IMR-90 (cell line): ENCODE data around the gene SETX. TPM values are rescaled to one million over a fixed set of nuclear protein-coding genes. Genes with fewer than 3 reads are reported as not detected.
A peak's percentile ranks its signal among the peaks of the same experiment; 100 is the strongest.

Experiments used
- ATAC-seq: fragments of 200-7000 bp; cut with Tn5 transposase; 2 replicates; pipeline ENCODE4 v1.9.1; 2020; ENCODE audit warnings: low read depth, mild to moderate bottlenecking, moderate library complexity
- BruUV-seq: library from RNA; stranded (reverse); fragments of 400-500 nt; replicated peaks from 2 replicates; lab custom pipeline; 2021; lab: Mats Ljungman, UMichigan
- CTCF ChIA-PET: fragments of 300-600 bp; formaldehyde crosslinking; extraction: SDS; loops from one replicate; lab custom pipeline; 2021; ENCODE audit warnings: antibody characterized with exemption; lab: Yijun Ruan, JAX
- POLR2A ChIA-PET: fragments of 300-600 bp; sonication (Branson Sonifier 250); formaldehyde crosslinking; loops from one replicate; lab custom pipeline; 2022; ENCODE audit warnings: antibody characterized with exemption; ENCODE audit not compliant: unreplicated experiment; lab: Charles Lee
- DNase-seq: peaks from one replicate; pipeline ENCODE4 v3.0.0; 2013
- H2AFZ ChIP-seq: replicated peaks from 2 replicates; pipeline ENCODE3; 2013; ENCODE audit warnings: low read length, mild to moderate bottlenecking; ENCODE audit not compliant: poor library complexity
- H2AK5ac ChIP-seq: 2 replicates; pipeline ENCODE4 v1.6.1; 2013; ENCODE audit warnings: low read depth, low read length, inconsistent platforms
- H2AK9ac ChIP-seq: replicated peaks from 2 replicates; pipeline ENCODE3; 2013; ENCODE audit warnings: mild to moderate bottlenecking, low read depth, low read length, moderate library complexity; ENCODE audit not compliant: poor library complexity
- H2BK120ac ChIP-seq: 2 replicates; pipeline ENCODE4 v1.6.1; 2013; ENCODE audit warnings: low read depth, low read length, inconsistent platforms
- H2BK15ac ChIP-seq: 3 replicates; pipeline ENCODE4 v1.6.1; 2013; ENCODE audit warnings: low read depth, low read length, inconsistent platforms
- H2BK20ac ChIP-seq: 2 replicates; pipeline ENCODE4 v1.6.1; 2013; ENCODE audit warnings: low read depth, mild to moderate bottlenecking, inconsistent platforms, low read length, moderate library complexity
- H2BK5ac ChIP-seq: 2 replicates; pipeline ENCODE4 v1.6.1; 2013; ENCODE audit warnings: mild to moderate bottlenecking, low read depth, low read length, inconsistent platforms; ENCODE audit not compliant: poor library complexity, severe bottlenecking
- H3K14ac ChIP-seq: replicated peaks from 2 replicates; pipeline ENCODE4 v1.6.1; 2013; ENCODE audit warnings: low read depth, low read length, inconsistent platforms
- H3K18ac ChIP-seq: 2 replicates; pipeline ENCODE4 v1.6.1; 2013; ENCODE audit warnings: low read depth, low read length, control low read depth
- H3K23ac ChIP-seq: 2 replicates; pipeline ENCODE4 v1.6.1; 2013; ENCODE audit warnings: low read depth, low read length, inconsistent platforms
- H3K27ac ChIP-seq: 2 replicates; pipeline ENCODE4 v1.5.1; 2013; ENCODE audit warnings: mild to moderate bottlenecking, control low read depth, low read length; ENCODE audit not compliant: insufficient read depth
- H3K27me3 ChIP-seq: 2 replicates; pipeline ENCODE4 v1.6.1; 2013; ENCODE audit warnings: low read length; ENCODE audit not compliant: control insufficient read depth, insufficient read depth
- H3K36me3 ChIP-seq: 2 replicates; pipeline ENCODE4 v1.6.1; 2013; ENCODE audit warnings: low read length, mixed read lengths; ENCODE audit not compliant: control insufficient read depth, insufficient read depth
- H3K4ac ChIP-seq: 2 replicates; pipeline ENCODE4 v1.6.1; 2013; ENCODE audit warnings: low read depth, low read length, inconsistent platforms
- H3K4me1 ChIP-seq: 2 replicates; pipeline ENCODE4 v1.6.1; 2013; ENCODE audit warnings: low read length, mixed read lengths; ENCODE audit not compliant: control insufficient read depth, insufficient read depth
- H3K4me2 ChIP-seq: 2 replicates; pipeline ENCODE4 v1.6.1; 2013; ENCODE audit warnings: low read depth, mild to moderate bottlenecking, control low read depth, low read length, moderate library complexity
- H3K4me3 ChIP-seq: 2 replicates; pipeline ENCODE4 v1.5.1; 2013; ENCODE audit warnings: low read depth, mild to moderate bottlenecking, control low read depth, low read length, moderate library complexity; ENCODE audit not compliant: insufficient read depth
- H3K56ac ChIP-seq: 2 replicates; pipeline ENCODE4 v1.6.1; 2013; ENCODE audit warnings: low read length, inconsistent platforms; ENCODE audit not compliant: insufficient read depth; ENCODE audit errors: extremely low read depth
- H3K79me1 ChIP-seq, 2 experiments: 2 replicates each; pipeline ENCODE4 v1.6.1; 2013; ENCODE audit warnings: low read length in 2 of 2, inconsistent platforms in 1 of 2, low read depth in 1 of 2
- H3K9ac ChIP-seq: 2 replicates; pipeline ENCODE4 v1.6.1; 2013; ENCODE audit warnings: low read depth, low read length, control low read depth
- H3K9me1 ChIP-seq: 2 replicates; pipeline ENCODE4 v1.6.1; 2013; ENCODE audit warnings: low read length, inconsistent platforms; ENCODE audit not compliant: insufficient read depth
- H3K9me3 ChIP-seq: 2 replicates; pipeline ENCODE4 v1.6.1; 2013; ENCODE audit warnings: low read length; ENCODE audit not compliant: control insufficient read depth, insufficient read depth
- H4K20me1 ChIP-seq: 2 replicates; pipeline ENCODE4 v1.6.1; 2013; ENCODE audit warnings: low read length, inconsistent platforms; ENCODE audit not compliant: insufficient read depth
- H4K5ac ChIP-seq: 2 replicates; pipeline ENCODE4 v1.6.1; 2013; ENCODE audit warnings: mild to moderate bottlenecking, low read depth, low read length, control low read depth
- H4K8ac ChIP-seq, 2 experiments: 2 replicates each; pipeline ENCODE4 v1.6.1; 2013; ENCODE audit warnings: low read depth in 2 of 2, low read length in 2 of 2, control low read depth in 1 of 2, inconsistent platforms in 1 of 2
- H4K91ac ChIP-seq: 2 replicates; pipeline ENCODE4 v1.6.1; 2013; ENCODE audit warnings: low read depth, low read length, inconsistent platforms; ENCODE audit not compliant: insufficient read depth
- BHLHE40 ChIP-seq: fragments of 150-350 bp; IDR thresholded peaks from 2 replicates; pipeline ENCODE4 v1.6.1; 2016; ENCODE audit warnings: mild to moderate bottlenecking, low read depth, low read length
- MAFK ChIP-seq: IDR thresholded peaks from 2 replicates; pipeline ENCODE4 v1.6.1; 2012; ENCODE audit warnings: low read depth, low read length, improper control_type of control experiment
- MAZ ChIP-seq: IDR thresholded peaks from 2 replicates; pipeline ENCODE4 v1.6.1; 2012; ENCODE audit warnings: low read depth, mild to moderate bottlenecking, low read length, improper control_type of control experiment, moderate library complexity, borderline replicate concordance
- POLR2A ChIP-seq: IDR thresholded peaks from 2 replicates; pipeline ENCODE4 v1.6.1; 2012; ENCODE audit warnings: mild to moderate bottlenecking, low read depth, low read length
- RAD21 ChIP-seq: IDR thresholded peaks from 2 replicates; pipeline ENCODE4 v1.6.1; 2012; ENCODE audit warnings: low read length, improper control_type of control experiment
- SMC3 ChIP-seq: fragments of 150-350 bp; IDR thresholded peaks from 2 replicates; pipeline ENCODE4 v1.6.1; 2016; ENCODE audit warnings: low read depth, mild to moderate bottlenecking, antibody characterized with exemption, low read length, moderate library complexity
- WGBS, 2 experiments: methylation state at CpG; one replicate each; pipeline versions ENCODE4 v1.1.5 to v1.1.7; 2013; ENCODE audit warnings: missing lambda C conversion rate in 2 of 2; ENCODE audit not compliant: insufficient read length in 1 of 2; ENCODE audit errors: extremely low coverage in 2 of 2; 5-methylcytosine and 5-hydroxymethylcytosine counted together
- dilution Hi-C: fragments of 300-500 bp; cut with HindIII; formaldehyde crosslinking; loops from one replicate; pipeline ENCODE4 v1.14.3; 2018; ENCODE audit warnings: low sequenced_read_pairs; ENCODE audit not compliant: unreplicated experiment
- in situ Hi-C: fragments of 300-500 bp; cut with MboI; formaldehyde crosslinking; loops from 3 replicates; pipeline ENCODE4 v1.14.3; 2019; ENCODE audit warnings: low sequenced_read_pairs, inconsistent platforms, mixed read lengths
- intact Hi-C: fragments of 100-400 bp; cut with micrococcal nuclease; formaldehyde crosslinking; loops from 2 replicates; pipeline ENCODE4 v1.10.0; 2022
- polyA plus RNA-seq, 3 experiments: library from polyadenylated mRNA; depleted of rRNA; stranded (reverse); fragments of >200 nt; gene quantifications; 2 replicates each; pipeline ENCODE4 v1.2.3, GENCODE V29; 2012; ENCODE audit warnings: low replicate concordance in 1 of 3
- total RNA-seq: library from RNA; depleted of rRNA; stranded (reverse); fragments of >200 nt; gene quantifications from 2 replicates; pipeline ENCODE4 v1.2.3, GENCODE V29; 2012
- TF ChIP-seq, protein P1 (sequence below): conservative IDR thresholded peaks from 2 replicates; pipeline ENCODE4 v1.5.1; 2012; ENCODE audit warnings: mild to moderate bottlenecking, low read depth, low read length, improper control_type of control experiment

Gene SETX
- total and polyA plus RNA-seq, 2 of the 4 experiments (the other 2 are of a cell fraction): 13.1 to 55.0 TPM

DNA sequence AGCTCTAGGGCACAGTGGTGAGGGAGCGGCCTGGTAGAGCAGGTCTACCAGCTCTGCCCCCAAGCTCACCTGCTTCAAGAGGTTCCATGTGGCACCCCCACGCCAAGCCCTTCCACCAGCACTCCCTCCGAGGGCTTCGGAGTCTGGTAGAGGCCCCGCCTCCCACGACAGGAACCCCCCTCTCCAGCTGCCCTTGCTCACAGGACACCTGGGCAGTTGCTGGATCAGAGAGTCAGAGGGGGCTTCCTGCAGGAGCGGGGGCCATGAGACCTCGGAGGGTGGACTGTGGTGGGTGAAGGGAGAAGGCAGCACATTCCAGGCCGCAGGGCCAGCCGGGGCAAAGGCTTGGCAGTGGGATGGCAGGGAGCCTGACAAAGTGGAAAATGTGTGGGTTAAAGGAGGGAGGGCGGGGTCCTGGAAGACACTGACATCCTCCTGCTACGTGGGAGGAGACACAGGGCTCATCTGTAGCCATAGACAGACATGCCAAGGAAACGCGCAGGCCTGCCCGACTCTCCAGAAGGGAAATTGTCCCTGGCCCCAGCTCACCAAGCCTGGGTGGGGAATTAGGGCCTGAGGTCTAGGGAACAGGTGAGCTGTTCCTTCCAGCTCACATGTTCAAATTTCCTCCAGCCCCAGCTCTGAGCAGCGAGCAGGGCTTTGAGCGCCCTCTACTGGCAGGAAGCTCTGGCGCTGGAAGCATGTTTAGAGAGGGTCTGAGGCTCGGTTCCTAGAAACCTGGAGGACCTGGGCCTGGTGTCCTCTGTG is 118.7 kb downstream of the SETX start:
- Histone ChIP-seq H4K8ac (no peak overlapping the region), H3K9ac (no peak overlapping the region), H2AK5ac (no peak overlapping the region), H4K5ac (no peak overlapping the region), H3K4me1 (peaks cover 3% of the 10 kb centered on the region; the same call in 1 of the 2 replicates), H4K20me1 (peaks cover 3% of the 10 kb centered on the region), H2AK9ac (no peak overlapping the region), H3K23ac (no peak overlapping the region), H3K4me2 (no peak overlapping the region), H3K27ac (no peak overlapping the region), H3K4ac (no peak overlapping the region), H2BK5ac (no peak overlapping the region), H3K79me1 (no peaks in the 10 kb centered on the region), H2BK15ac (no peak overlapping the region), H3K56ac (no peak overlapping the region), H4K91ac (no peak overlapping the region), H3K9me1 (no peaks in the 10 kb centered on the region), H3K36me3 (no peaks in the 10 kb centered on the region), H3K18ac (no peak overlapping the region), H2BK120ac (no peak overlapping the region), H2AFZ (peak overlapping the region; percentile 9), H2BK20ac (no peak overlapping the region), H3K4me3 (no peak overlapping the region), H3K9me3 (no peaks in the 10 kb centered on the region), H3K14ac (no peak overlapping the region), H3K27me3 (peaks cover 56% of the 10 kb centered on the region)
- WGBS, 2 experiments: 75% methylated on average over 2 of the region's 19 CpGs; no CpG with 5 or more reads in 1 of the 2 experiments
- TF ChIP-seq MAZ (peak; percentile 36; the same call in 1 of the 2 replicates), RAD21 (peak; percentile 97), MAFK (no peak), BHLHE40 (no peak), SMC3 (peak; percentile 95), POLR2A (peak; percentile 49; the same call in 1 of the 2 replicates)
- TF ChIP-seq, protein P1, sequence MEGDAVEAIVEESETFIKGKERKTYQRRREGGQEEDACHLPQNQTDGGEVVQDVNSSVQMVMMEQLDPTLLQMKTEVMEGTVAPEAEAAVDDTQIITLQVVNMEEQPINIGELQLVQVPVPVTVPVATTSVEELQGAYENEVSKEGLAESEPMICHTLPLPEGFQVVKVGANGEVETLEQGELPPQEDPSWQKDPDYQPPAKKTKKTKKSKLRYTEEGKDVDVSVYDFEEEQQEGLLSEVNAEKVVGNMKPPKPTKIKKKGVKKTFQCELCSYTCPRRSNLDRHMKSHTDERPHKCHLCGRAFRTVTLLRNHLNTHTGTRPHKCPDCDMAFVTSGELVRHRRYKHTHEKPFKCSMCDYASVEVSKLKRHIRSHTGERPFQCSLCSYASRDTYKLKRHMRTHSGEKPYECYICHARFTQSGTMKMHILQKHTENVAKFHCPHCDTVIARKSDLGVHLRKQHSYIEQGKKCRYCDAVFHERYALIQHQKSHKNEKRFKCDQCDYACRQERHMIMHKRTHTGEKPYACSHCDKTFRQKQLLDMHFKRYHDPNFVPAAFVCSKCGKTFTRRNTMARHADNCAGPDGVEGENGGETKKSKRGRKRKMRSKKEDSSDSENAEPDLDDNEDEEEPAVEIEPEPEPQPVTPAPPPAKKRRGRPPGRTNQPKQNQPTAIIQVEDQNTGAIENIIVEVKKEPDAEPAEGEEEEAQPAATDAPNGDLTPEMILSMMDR: peak; percentile 94
- POLR2A ChIA-PET: no interaction called here
- intact Hi-C loops: loop anchor here (1.0 kb wide), 2 partner anchors 67 to 474 kb away; no protein-coding TSS in a partner anchor
- DNase-seq: peak; percentile 56
- no TSS peak for BruUV-seq
- in situ Hi-C loops: no loop called here
- CTCF ChIA-PET: interaction anchor here (0.5 to 1.2 kb wide), 15 partner anchors 11 to 778 kb away, joined by 3 to 11 read pairs (median 3); partner anchors contain the start of gene NTNG2
- peak; percentile 33 for ATAC-seq
- dilution Hi-C loops: no loop called here
